ENCODE results near the gene ANKRD29. TPM values are rescaled to one million over a fixed set of nuclear protein-coding genes. Genes with fewer than 3 reads are reported as not detected.

ANKRD29 gene
- total RNA-seq, 1 donor from 2014 or later = 0.33 TPM

GRCh38 chr18:23684515-23685197 is 21.9 kb upstream of the ANKRD29 start:
- DNase-seq (ENCODE audit: low spot score) (no peak), ATAC-seq (no peak)

GRCh38 chr18:23683671-23684070 is 21.0 kb upstream of the ANKRD29 start:
- no peak for DNase-seq (ENCODE audit: low spot score)
- ATAC-seq = no peak

- ATAC-seq = no peak
- DNase-seq (ENCODE audit: low spot score) = no peak
Measured at GRCh38 chr18:23683155-23683554, 20.4 kb upstream of the ANKRD29 start.

- DNase-seq (ENCODE audit: low spot score) = no peak
- ATAC-seq = no peak
Measured at GRCh38 chr18:23682472-23682871, 19.8 kb upstream of the ANKRD29 start.

- ATAC-seq (no peak), DNase-seq (ENCODE audit: low spot score) (no peak)
Measured at GRCh38 chr18:23682045-23682444, 19.3 kb upstream of the ANKRD29 start.

GRCh38 chr18:23675896-23676295 is 13.2 kb upstream of the ANKRD29 start:
- ATAC-seq = no peak
- DNase-seq (ENCODE audit: low spot score) = no peak

- ATAC-seq (no peak), DNase-seq (ENCODE audit: low spot score) (no peak)
Measured at GRCh38 chr18:23675236-23675635, 12.5 kb upstream of the ANKRD29 start.

GRCh38 chr18:23673725-23674124 is 11.0 kb upstream of the ANKRD29 start:
- DNase-seq (ENCODE audit: low spot score) = no peak

GRCh38 chr18:23671564-23671963 is 8.9 kb upstream of the ANKRD29 start:
- no peak for ATAC-seq
- DNase-seq (ENCODE audit: low spot score) = no peak

More at GRCh38 chr18:23673725-23674124, 11.0 kb upstream of the ANKRD29 start:
- no peak for ATAC-seq

- ATAC-seq (no peak), DNase-seq (ENCODE audit: low spot score) (no peak)
Measured at GRCh38 chr18:23669804-23670405, 7.2 kb upstream of the ANKRD29 start.

- no peak for ATAC-seq
Measured at GRCh38 chr18:23669202-23669766, 6.6 kb upstream of the ANKRD29 start.

GRCh38 chr18:23668731-23669130 is 6.0 kb upstream of the ANKRD29 start:
- ATAC-seq = no peak

More at GRCh38 chr18:23669202-23669766, 6.6 kb upstream of the ANKRD29 start:
- no peak for DNase-seq (ENCODE audit: low spot score)

GRCh38 chr18:23667114-23667513 is 4.4 kb upstream of the ANKRD29 start:
- ATAC-seq (no peak), DNase-seq (ENCODE audit: low spot score) (no peak)

More at GRCh38 chr18:23668731-23669130, 6.0 kb upstream of the ANKRD29 start:
- DNase-seq (ENCODE audit: low spot score) = no peak

- ATAC-seq (no peak), DNase-seq (ENCODE audit: low spot score) (no peak)
Measured at GRCh38 chr18:23664674-23665073, 2.0 kb upstream of the ANKRD29 start.

- ATAC-seq (no peak), DNase-seq (ENCODE audit: low spot score) (no peak)
Measured at GRCh38 chr18:23661735-23662308, 889 bp downstream of the ANKRD29 start.

GRCh38 chr18:23658285-23658684 is 4.4 kb downstream of the ANKRD29 start:
- no peak for DNase-seq (ENCODE audit: low spot score)
- ATAC-seq = no peak

- no peak for DNase-seq (ENCODE audit: low spot score)
- no peak for ATAC-seq
Measured at GRCh38 chr18:23652232-23652631, 10.5 kb downstream of the ANKRD29 start.

- ATAC-seq (no peak), DNase-seq (ENCODE audit: low spot score) (no peak)
Measured at GRCh38 chr18:23650968-23651927, 11.5 kb downstream of the ANKRD29 start.

GRCh38 chr18:23648940-23649607 is 13.6 kb downstream of the ANKRD29 start:
- ATAC-seq (no peak), DNase-seq (ENCODE audit: low spot score) (no peak)

GRCh38 chr18:23648456-23648855 is 14.3 kb downstream of the ANKRD29 start:
- no peak for ATAC-seq

More at GRCh38 chr18:23648456-23648855, 14.3 kb downstream of the ANKRD29 start:
- DNase-seq (ENCODE audit: low spot score) = no peak
